AG09319 (cell line): Measurements from ENCODE around the gene SDC3.

ENCODE experiments used
- DNase-seq: peaks from one replicate; pipeline ENCODE4 v3.0.0-alpha.2; 2010; ENCODE audit warnings: low read depth; ENCODE audit errors: extremely low read depth
- TF ChIP-seq, protein P1 (sequence below): IDR thresholded peaks from 2 replicates; pipeline ENCODE4 v1.5.1; 2011; ENCODE audit warnings: low read depth, mild to moderate bottlenecking, inconsistent platforms, low read length, moderate library complexity

SDC3 gene, protein sequence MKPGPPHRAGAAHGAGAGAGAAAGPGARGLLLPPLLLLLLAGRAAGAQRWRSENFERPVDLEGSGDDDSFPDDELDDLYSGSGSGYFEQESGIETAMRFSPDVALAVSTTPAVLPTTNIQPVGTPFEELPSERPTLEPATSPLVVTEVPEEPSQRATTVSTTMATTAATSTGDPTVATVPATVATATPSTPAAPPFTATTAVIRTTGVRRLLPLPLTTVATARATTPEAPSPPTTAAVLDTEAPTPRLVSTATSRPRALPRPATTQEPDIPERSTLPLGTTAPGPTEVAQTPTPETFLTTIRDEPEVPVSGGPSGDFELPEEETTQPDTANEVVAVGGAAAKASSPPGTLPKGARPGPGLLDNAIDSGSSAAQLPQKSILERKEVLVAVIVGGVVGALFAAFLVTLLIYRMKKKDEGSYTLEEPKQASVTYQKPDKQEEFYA

DNA sequence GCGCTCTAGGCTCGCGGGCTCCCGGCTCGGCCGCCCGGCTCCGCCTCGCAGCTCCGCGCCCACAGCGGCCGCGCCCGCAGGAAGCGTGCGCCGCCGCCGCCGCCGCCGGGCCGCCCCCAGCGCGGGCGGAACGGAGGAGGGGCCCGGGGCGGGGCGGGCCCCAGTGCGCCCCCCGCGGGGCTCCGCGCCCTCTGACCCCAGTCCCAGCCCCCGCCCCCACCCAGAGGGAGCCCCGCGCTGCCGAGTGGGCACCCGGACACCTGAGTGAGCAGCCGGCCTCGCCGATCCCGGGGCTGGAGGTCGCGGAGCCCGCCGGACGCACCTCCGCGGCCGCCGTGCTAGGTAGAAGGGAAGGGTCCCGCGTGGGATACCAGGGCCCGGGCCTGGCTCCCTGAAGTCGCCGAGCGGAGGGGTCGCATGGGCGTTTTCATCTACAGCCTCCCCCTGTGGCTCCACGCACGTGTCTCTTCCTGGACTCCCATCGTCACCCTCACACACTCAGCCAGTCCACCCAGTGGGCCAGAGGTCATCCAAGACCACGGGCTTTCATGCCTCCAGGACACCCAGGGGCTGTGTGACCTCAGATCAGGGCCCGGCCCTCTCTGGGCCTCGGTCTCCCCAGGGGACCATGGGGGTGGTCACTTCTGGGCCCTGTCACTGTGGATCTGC lies at the start of gene SDC3:
TSS of gene SDC3 (minus strand) at position 63 of the 669 bp plus-strand sequence. CDS start 172 bp downstream, outside the sequence.
- TF ChIP-seq, protein P1, sequence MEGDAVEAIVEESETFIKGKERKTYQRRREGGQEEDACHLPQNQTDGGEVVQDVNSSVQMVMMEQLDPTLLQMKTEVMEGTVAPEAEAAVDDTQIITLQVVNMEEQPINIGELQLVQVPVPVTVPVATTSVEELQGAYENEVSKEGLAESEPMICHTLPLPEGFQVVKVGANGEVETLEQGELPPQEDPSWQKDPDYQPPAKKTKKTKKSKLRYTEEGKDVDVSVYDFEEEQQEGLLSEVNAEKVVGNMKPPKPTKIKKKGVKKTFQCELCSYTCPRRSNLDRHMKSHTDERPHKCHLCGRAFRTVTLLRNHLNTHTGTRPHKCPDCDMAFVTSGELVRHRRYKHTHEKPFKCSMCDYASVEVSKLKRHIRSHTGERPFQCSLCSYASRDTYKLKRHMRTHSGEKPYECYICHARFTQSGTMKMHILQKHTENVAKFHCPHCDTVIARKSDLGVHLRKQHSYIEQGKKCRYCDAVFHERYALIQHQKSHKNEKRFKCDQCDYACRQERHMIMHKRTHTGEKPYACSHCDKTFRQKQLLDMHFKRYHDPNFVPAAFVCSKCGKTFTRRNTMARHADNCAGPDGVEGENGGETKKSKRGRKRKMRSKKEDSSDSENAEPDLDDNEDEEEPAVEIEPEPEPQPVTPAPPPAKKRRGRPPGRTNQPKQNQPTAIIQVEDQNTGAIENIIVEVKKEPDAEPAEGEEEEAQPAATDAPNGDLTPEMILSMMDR: no peak
- DNase-seq: no peak

DNA sequence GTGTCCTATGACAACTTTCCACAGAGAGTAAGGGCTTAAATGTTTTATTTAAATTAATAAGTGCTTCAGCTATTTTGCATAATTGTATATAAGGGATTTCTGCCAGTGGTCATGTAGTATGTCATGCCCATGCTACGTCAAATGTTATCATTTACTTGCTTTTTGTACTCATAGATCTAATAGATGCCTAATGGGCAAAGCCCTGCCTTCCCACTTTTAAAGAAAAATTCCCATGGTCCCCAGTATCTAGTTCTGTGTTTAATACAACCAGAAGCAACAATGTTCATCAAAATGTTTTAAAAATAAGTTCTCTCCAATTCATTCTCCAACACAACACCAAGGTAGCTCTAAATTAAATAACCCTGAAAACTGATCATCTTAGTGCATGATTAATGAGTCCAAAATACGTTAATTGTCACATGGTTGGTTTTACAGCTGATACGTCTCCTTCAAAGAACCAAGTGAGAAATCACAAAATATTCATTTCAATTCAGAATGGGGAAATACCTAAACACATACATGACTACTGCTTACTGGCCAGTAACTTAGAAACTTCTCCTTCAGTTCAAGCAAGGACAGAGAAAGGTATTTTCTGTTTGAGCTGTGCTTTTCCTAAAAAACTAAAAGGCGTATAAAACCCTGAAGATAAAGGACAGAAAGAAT lies 49.1 kb upstream of the SDC3 start:
- TF ChIP-seq, protein P1: no peak
- DNase-seq: no peak

DNA sequence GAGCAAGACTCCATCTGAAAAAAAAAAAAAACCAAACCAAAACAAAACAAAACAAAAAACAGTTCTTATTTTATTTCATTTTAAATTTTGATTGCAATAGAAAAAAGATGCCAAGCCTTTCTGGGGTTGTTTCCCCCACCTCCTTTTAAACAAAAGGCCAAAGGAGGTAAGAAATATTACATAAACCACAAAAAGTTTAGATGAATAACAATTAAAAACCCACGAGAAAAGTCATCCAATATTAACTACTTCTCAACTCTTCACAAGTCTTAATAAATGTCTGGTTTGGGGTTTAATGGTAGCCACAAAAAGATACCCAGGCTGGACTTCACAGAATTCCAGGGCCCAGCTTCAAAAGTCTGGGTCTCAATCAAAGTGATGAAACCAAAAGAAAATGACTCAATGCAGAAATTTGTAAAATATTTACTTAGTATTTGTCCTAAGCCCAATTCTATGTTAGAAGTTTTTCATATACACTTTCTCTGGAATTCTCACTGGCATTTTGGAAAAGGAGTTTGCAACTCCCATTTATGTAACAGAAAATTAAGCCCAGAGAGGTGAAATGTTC lies 47.0 kb upstream of the SDC3 start:
- TF ChIP-seq, protein P1: no peak
- DNase-seq: no peak

DNA sequence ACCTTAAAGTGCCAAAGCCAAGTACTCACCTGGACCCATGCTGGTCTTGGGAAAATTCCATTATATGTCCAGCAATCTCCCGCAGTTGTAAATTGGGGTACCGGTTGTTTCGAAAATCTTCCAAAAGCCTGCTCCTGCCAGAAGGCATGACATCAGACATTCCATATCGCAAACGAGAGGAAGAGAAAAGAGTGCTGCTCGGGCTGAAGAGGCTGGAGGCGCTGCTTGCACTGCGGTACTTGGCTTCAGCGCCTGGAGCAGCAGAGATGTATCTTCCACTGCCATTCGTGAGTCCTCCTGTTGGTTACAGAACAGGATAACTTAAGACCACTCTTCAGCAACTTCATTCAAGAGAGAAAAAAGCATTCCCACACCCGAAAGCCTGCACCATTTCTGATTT lies 45.1 kb upstream of the SDC3 start:
- TF ChIP-seq, protein P1: no peak
- DNase-seq: no peak

DNA sequence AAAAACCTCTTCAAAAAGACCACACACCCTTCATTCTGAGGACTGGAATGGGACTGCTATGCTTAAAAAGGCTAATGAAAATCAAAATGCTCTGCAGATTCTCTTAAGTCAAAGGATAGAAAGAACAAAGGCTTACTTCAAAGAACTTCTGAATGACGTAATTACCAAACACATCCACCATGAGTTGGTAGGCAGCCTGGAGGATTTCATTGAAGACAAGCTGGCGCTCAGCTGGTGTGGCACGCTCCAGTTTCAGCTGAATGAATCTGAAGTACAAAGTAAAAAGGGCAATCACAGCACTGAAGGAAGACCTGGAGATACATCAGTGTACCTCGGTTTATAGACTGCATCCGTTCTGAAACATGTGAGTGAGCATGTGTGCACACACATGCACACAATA lies 43.5 kb upstream of the SDC3 start:
- TF ChIP-seq, protein P1: no peak
- no peak for DNase-seq

DNA sequence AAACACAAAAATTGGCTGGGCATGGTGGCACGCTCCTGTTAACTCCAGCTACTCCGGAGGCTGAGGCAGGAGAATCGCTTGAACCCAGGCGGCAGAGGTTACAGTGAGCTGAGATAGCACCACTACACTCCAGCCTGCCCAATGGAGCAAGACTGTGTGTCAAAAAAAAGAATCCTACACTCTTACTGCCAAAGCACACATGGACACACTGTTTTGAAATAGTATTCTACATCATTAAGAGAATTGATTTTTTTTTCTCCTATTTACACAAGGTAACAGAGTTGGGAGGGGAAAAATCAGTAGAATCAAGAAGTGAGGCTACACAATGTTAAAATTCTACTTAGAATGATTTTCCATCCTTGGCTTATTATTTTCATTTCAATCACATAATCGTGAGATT lies 42.1 kb upstream of the SDC3 start:
- no peak for DNase-seq
- TF ChIP-seq, protein P1: no peak
